CD4-positive, alpha-beta T cell treated with Interleukin-1 beta for 1 hour (primary cell): ENCODE measurements around the gene MKLN1.
A peak's percentile ranks its signal among the peaks of the same experiment; 100 is the strongest.
"Not testable (repeated sequence)": the region's sequence is repeated elsewhere in the genome, so short reads cannot be mapped to it uniquely, and the experiment has no call there.

Experiments used
- DNase-seq, 2 donors: peaks; one replicate each; pipeline ENCODE4 v3.0.0-alpha.2; 2020 to 2022

MKLN1 gene

GRCh38 chr7:131327626-131328376 is at the start of gene MKLN1:
Gene MKLN1, plus strand, starts transcription at chr7:131327876. Its CDS starts 24 bp downstream, at chr7:131327900.
- peak; percentile 88 to 89 for DNase-seq

- DNase-seq = no peak
Observed at GRCh38 chr7:131279044-131279443, 48.6 kb upstream of the MKLN1 start.

GRCh38 chr7:131281266-131282048 is 46.2 kb upstream of the MKLN1 start:
- no peak for DNase-seq

- DNase-seq = no peak
Observed at GRCh38 chr7:131284702-131285419, 42.8 kb upstream of the MKLN1 start.

GRCh38 chr7:131285556-131285955 is 42.1 kb upstream of the MKLN1 start:
- no peak for DNase-seq

- no peak for DNase-seq
Observed at GRCh38 chr7:131288450-131288849, 39.2 kb upstream of the MKLN1 start.

- no peak for DNase-seq
Observed at GRCh38 chr7:131289051-131289450, 38.6 kb upstream of the MKLN1 start.

GRCh38 chr7:131292141-131292905 is 35.4 kb upstream of the MKLN1 start:
- DNase-seq = no peak

- DNase-seq = no peak
Observed at GRCh38 chr7:131293018-131293417, 34.7 kb upstream of the MKLN1 start.

- no peak for DNase-seq
Observed at GRCh38 chr7:131294553-131294952, 33.1 kb upstream of the MKLN1 start.

- no peak for DNase-seq
Observed at GRCh38 chr7:131298608-131298992, 29.1 kb upstream of the MKLN1 start.

GRCh38 chr7:131299074-131299473 is 28.6 kb upstream of the MKLN1 start:
- DNase-seq = no peak

GRCh38 chr7:131300078-131300477 is 27.6 kb upstream of the MKLN1 start:
- DNase-seq = no peak

- no peak for DNase-seq
Observed at GRCh38 chr7:131300572-131301466, 26.9 kb upstream of the MKLN1 start.

GRCh38 chr7:131302446-131302845 is 25.2 kb upstream of the MKLN1 start:
- no peak for DNase-seq

GRCh38 chr7:131302876-131303707 is 24.6 kb upstream of the MKLN1 start:
- DNase-seq = peak; percentile 24 to 40

- DNase-seq = no peak
Observed at GRCh38 chr7:131305152-131305551, 22.5 kb upstream of the MKLN1 start.

- not testable (repeated sequence) for DNase-seq
Observed at GRCh38 chr7:131306041-131306440, 21.6 kb upstream of the MKLN1 start.

GRCh38 chr7:131306777-131307176 is 20.9 kb upstream of the MKLN1 start:
- no peak for DNase-seq

- DNase-seq = no peak
Observed at GRCh38 chr7:131307627-131308026, 20.0 kb upstream of the MKLN1 start.

GRCh38 chr7:131312838-131313237 is 14.8 kb upstream of the MKLN1 start:
- no peak for DNase-seq
